Fibroblast of skin of abdomen (primary cell): ENCODE data around the gene CCDC167.
"Not testable (repeated sequence)": the region's sequence is repeated elsewhere in the genome, so short reads cannot be mapped to it uniquely, and the experiment has no call there.

Source experiments
- DNase-seq: peaks from one replicate; pipeline ENCODE4 v3.0.0-alpha.2; 2013

CCDC167 gene

DNA sequence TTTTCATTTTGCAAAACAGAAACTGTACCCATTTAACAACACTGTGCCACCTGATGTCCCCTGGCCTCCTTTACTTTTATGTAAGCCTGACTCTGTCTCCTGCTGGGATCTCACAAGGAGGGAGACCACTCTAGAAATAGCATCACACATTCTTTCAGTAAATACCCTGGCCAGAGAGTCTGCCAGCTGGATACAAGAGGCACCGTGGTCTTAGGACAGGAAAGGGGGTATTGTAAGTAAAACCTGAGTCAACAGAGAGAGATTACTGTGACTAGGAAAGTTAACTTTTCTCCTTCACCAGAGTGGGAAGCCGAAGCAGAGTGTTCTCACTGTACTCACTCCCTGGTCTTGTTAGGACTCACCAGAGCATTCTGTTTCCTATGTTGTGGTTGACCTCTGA, 38.9 kb downstream of the CCDC167 start:
- no peak for DNase-seq

DNA sequence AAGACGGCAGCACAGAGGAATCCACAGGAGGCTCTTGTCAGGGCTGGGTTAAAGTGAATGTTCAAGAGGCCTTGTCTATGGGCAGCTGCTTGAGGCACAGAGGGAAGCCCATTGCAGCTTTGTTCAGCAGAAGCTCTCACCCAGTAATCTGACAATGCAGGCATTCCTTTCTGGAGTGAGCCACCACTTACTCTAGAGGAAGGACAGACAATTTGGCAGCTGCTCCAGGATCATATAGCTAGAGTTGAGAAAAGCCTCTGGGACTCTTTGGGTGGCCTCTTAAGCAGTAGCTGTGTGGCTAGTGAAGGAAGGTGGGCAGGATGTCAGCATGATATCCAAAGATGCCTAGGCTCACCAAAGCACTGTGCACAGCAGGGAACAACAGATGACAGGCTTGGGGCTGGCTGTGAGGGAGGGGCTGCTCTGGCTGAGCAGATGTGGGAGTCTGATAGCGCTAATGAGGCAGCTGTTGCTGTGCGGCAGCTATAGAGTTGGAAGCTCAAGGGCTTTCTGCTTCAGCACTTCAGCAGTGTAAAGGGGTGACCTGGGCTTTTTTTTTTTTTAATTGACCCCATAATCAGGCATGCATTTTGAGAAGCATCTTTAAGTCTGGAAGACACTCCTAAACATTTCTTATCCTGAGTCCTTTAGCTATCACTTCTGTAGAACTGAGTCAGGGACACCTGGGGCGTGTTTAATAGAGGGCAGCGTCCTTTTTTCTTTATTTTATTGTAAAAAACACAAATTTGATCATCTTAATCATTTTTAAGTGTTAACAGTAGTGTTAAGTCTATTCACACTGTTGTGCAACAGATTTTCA, 39.5 kb downstream of the CCDC167 start:
- DNase-seq: peak; percentile 22

DNA sequence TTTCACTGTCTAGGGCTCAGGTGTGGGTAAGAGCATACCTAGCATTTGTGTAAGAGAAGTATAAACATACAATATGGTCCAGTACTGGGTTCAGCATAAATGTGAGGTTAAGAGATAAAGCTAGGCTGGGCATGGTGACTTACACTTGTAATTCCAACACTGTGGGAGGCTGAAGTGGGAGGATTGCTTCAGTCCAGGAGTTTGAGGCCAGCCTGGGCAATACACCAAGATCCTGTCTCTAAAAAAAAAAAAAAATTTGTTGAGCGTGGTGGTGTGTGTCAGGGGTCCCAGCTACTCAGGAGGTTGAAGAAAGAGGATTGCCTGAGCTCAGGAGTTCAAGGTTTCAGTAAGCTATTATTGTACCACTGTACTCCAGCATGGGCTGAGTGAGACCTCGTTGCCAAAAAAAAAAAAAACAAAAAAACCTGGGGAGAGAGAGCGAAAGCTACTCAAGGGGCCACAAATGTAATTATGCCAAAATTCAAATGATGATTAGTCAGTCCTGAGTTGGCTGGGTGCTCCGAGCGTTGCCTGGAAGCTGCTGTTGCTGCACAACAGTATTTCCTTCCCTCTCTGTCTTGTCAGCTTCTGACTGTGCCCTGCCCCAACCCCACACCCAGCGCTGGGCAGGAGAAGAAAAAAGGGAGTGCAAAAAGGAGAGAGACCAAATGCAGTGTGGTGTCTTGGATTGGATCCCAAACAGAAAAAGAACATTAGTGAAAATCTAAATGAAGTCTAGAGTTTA, 42.7 kb downstream of the CCDC167 start:
- peak; percentile 85 for DNase-seq

DNA sequence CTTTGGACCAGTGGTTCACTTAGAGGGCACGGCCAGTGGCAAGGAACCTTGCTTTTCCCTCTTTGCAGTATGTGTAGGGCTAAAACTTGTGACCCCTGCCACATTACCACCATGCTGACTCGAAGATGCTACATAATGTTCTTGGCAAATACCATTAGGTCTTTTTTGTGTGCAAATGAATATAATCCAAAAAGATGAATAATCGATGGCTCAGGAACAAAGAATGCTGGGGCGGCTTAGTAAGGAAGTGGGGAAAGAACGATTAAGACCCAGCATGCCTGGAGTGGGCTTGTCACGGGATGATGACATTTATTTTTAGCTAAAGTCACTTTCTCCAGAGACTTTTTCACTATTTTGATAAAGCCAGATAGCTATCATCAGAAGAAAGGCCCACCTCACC, 43.6 kb downstream of the CCDC167 start:
- peak; percentile 87 for DNase-seq

DNA sequence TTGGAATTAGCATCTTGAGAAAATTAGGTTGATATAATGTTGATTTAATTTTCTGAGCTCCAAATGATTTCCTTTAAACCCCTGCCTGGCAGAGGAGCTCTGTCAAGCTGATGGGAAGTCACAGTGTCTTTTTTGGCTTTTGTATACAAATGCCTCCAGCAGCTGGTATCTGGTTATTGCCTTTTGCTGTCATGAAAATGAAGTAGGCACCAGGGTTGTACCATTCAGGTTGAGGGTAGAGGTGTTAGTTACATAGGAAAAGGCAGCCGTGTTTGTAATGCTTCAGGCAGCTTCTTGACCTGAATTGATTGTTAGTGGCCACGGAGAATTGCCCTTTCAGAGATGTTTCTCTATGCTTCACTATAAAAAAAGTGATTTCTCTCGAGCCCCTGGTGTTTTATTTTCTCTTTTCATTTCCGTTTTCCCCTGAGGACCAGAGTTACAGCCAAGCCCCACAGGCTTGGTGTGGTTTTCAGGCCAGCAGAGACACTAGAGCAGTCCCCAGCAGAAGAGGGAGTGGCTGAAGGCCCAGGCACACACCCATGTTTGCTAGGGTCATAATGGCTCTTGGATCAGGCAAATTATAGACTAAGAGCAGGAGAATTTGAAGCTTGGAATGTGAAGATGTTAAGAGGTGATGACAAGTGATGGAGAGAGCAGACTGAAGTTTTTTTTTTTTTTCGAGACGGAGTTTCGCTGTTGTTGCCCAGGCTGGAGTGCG, 45.1 kb downstream of the CCDC167 start:
- DNase-seq: peak; percentile 55

DNA sequence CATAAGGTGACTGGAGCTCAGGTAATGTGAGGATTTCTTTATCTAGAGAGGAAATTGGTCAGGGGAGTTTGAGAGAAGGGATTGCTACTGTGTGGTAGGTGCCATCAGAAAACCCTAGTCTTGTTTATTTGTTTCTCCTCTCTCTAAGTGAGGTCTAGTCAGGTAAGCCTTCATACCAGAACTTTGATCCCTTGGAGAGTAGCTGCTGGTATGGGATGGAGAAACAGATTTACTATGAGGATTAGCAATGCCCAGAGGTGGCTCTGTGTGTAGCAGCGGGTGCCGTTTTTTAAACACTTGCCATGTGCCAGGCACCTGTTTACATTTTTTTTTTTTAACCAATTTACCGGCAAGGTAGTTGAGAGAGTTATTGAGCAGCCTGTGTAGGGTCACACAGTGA, 47.2 kb downstream of the CCDC167 start:
- DNase-seq: no peak

DNA sequence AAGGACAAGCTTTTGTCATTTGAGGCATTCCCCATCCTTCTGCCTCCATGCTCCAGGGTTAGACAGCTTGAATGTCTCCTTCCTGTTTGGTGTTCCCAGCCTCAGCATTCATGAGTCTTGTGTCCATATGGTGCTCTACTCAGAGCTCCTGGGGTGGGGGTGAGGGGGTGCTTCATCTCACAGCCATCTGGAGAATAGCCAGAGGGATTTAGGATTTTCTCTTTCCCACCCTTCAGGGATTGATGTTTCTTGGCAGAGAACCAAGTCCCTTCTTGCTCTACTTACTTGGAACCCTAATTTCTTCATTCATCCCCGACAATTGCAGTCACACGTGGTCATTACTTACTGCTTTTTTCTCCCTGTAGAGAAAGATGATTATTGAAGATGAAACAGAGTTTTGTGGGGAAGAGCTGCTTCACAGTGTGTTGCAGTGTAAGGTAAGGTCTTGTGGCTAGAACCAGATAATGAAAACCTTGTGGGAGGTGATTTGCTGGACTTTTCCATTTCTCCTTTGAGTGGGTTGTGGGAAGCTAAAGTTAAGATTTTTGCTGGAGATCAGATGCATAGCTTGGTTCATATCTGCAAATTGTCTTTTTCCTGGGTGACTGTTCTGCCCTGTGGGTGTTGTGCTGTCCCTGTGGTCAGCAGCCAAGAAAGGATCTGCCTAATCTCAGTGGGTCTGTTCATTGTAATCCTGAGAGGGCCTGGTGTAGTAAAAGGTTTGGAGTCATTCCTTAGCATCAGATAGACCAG, 48.1 kb downstream of the CCDC167 start:
- no peak for DNase-seq

DNA sequence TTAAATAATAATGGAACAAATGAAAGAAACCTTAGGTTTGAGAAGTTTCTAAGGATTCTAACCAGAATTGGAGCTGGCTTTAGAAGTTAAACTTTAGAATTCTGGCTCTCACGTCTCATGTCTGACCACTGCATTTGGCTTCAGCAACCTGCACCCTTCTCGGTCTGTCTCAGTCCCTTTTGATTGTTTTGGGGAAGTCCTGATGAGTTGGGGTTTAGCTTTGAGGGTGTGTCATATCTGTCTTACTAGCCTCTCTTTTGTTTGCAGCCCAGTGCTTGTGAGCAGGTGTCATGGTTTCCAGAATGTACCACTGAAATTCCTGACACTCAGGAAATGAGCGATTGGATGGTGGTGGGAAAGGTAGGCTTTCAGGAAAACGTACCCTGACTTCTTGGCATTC, 49.7 kb downstream of the CCDC167 start:
- DNase-seq: no peak

DNA sequence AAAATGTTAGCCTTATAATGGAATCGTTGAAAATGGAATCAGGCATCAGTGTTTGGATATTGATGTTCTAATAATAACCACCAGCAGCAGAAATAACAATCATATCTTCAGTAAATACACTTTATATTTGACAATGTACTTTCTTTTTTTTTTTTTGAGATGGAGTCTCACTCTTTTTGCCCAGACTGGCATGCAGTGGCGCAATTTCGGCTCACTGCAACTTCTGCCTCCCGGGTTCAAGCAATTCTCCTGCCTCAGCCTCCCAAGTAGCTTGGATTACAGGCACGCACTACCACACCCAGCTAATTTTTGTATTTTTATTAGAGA, 56.5 kb downstream of the CCDC167 start:
- not testable (repeated sequence) for DNase-seq

DNA sequence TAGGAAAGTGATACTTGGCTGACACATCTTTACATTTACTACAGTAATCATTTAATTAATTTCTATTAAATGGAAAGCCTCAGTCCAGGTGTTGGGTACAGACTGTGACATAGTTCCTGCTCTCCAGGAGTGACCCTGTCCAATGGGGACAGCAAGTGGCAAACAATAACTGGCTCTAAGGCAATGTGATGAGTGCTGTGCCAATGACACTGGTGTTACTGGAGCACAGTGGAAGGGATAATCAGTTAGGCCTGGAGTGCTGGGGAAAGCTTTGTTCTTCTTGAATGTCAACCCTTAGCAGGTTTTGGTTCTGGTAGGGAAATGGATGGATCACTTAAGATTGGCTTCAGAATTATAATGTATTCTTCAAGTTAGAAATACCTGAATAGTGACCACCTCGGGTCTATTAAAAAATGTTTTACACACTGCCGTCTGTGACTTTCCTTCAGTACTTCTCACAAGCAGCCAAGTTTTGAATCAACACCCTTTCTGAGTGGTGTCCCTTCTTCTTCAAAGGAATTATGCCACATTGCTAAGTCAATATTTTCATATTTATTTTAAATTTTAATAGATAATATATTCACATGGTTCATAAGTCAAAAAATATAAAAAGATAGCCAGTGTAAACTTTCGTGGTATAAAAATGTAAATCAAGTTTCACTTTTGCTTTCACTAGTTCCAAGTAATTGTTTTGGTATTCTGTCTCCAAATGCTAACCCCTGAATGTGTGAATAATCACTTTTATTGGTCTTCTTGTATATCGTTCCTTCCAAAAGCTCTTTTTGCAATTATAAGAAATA, 57.1 kb downstream of the CCDC167 start:
- DNase-seq: no peak

DNA sequence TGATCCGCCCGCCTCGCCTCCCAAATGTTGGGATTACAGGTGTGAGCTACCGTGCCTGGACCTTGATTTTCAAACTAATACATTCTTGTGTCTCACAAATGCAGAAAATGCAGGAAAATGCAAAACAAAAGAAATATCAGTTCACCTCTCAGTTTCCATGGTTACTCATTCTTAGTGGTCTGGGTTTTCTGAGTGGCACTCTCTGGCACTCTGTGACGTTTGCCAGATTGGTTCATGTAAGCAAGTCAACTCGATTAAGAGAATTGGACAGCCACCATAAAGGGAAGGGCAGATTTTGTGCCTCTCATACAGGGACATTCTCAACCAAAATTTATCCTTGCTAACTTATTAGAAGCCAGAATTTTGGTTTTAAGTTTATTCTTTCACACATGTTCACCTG, 58.0 kb downstream of the CCDC167 start:
- no peak for DNase-seq

DNA sequence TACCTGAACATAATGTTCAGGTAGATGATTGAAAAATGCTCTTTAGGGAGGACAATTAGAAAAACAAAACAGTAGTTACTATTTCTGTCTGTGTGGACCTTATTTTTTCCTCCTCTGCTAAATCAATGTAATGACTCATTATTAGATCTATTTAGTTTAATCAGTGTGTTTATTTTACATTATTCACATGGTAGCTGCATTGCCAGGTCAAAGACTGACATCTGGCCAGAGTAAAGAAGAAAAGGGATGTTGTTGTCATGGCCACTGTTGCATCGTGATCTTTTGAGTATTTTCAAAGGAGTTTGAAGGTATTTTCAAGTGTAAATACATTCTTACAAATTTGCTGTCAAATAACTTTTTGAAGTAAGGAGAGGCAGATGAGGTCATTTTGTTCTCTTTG, 60.8 kb downstream of the CCDC167 start:
- no peak for DNase-seq

DNA sequence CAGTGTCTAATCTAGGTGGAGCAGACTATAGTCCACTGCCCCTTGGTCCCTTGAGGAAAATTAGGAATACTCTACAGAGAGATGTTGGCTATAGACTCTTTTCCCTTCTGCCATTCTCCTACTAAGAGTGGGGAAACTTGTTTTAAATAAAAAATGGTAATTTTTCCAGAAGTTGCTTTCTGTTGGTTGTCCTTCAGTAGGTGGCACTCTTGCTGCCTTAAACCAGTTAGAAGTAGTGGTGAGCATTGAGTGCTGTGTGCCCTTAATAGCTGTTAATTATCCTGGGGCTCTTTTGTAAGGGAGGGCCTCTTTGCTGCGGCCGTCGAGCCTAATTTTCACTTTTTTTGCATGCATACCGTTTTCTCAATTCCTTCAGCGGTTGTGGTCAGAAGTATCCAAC, 63.9 kb downstream of the CCDC167 start:
- no peak for DNase-seq

DNA sequence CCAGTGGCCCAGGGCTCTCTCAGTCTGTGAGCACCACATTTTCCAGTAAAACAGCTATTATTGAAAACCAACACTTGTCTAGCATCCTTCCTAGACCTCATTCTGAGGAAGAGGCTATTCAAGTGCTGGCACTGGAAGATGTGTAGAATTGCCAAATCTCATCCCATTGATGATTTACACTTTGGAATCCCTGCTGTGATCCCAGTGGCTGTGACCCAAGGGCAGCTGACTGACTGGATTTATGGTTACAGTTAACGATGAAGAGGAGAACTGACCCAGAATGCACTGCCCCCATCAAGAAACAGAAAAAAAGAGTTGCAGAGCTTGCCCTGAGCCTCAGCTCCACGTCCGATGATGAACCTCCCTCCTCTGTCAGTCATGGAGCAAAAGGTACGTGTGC, 64.3 kb downstream of the CCDC167 start:
- no peak for DNase-seq

DNA sequence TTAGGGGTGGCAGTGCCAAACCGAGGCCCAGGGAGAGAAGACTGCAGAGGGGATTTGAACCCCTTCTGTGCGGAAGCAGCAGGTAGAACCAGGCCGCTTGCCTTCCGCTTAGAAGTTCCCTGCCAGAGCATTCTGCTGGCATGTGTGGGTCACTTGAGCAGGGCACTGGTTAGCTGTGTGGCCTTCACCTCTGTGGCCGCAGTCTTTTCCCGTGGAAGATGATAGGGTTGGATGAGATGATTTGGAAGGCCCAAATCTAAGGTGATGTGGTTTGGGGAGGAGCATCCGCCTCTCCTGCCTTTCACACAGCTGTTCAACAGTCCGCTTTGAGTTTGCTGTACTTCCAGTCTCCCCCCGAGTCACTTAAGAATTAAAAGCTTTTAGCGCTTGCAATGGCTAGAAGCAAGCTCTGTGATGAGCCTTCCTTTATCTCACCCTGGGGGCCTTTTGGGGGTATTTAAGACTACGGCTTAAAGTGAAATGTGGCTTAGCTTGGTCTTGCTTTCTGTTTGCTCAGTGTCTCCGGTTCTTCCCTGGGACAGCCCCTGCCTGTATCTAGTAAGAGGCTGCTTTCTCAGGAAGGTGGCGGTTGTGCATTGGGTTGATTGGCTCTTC, 65.9 kb downstream of the CCDC167 start:
- DNase-seq: peak; percentile 4
